HFFc6 (cell line): ENCODE data around the gene GOLGA3. TPM values are rescaled to one million over a fixed set of nuclear protein-coding genes. Genes with fewer than 3 reads are reported as not detected.
"Not testable (repeated sequence)": the region's sequence is repeated elsewhere in the genome, so short reads cannot be mapped to it uniquely, and the experiment has no call there.

Experiments
- DNase-seq: peaks from one replicate; pipeline ENCODE4 v3.0.0-alpha.2; 2018
- H3K27ac Mint-ChIP-seq: 2 replicates; pipeline ENCODE4 v1.8.0; 2020; ENCODE audit warnings: mild to moderate bottlenecking, mixed read lengths
- H3K27me3 Mint-ChIP-seq: 2 replicates; pipeline ENCODE4 v1.8.0; 2021; ENCODE audit warnings: mild to moderate bottlenecking, moderate library complexity, mixed read lengths; ENCODE audit not compliant: insufficient read depth
- H3K36me3 Mint-ChIP-seq: 2 replicates; pipeline ENCODE4 v1.8.0; 2021; ENCODE audit warnings: low read depth, mixed read lengths
- H3K4me1 Mint-ChIP-seq: 2 replicates; pipeline ENCODE4 v1.8.0; 2020; ENCODE audit warnings: low read depth, mixed read lengths
- H3K4me3 Mint-ChIP-seq: 2 replicates; pipeline ENCODE4 v1.8.0; 2020; ENCODE audit warnings: mild to moderate bottlenecking, moderate library complexity, mixed read lengths
- H3K9me3 Mint-ChIP-seq: 2 replicates; pipeline ENCODE4 v1.8.0; 2020; ENCODE audit warnings: mild to moderate bottlenecking, mixed read lengths
- total RNA-seq, 6 experiments: library from RNA; stranded (reverse); fragmentation: NEBNext Ultra II Directional; extraction: Animal tissue kit (Norgen Biotek cat#: 25700); gene quantifications; 2 replicates in 1 of 6; 3 replicates in 5 of 6; pipeline ENCODE4 v1.2.3, GENCODE V29; 2021
- TF ChIP-seq, protein P1 (sequence below): fragments of 200-600 bp; sonication (generic); IDR thresholded peaks from 2 replicates; pipeline ENCODE4 v1.5.0; 2021; ENCODE audit warnings: antibody characterized with exemption, mild to moderate bottlenecking

Gene GOLGA3
- total RNA-seq, 6 experiments from 2014 or later = 108 to 121 (median 115) TPM

DNA sequence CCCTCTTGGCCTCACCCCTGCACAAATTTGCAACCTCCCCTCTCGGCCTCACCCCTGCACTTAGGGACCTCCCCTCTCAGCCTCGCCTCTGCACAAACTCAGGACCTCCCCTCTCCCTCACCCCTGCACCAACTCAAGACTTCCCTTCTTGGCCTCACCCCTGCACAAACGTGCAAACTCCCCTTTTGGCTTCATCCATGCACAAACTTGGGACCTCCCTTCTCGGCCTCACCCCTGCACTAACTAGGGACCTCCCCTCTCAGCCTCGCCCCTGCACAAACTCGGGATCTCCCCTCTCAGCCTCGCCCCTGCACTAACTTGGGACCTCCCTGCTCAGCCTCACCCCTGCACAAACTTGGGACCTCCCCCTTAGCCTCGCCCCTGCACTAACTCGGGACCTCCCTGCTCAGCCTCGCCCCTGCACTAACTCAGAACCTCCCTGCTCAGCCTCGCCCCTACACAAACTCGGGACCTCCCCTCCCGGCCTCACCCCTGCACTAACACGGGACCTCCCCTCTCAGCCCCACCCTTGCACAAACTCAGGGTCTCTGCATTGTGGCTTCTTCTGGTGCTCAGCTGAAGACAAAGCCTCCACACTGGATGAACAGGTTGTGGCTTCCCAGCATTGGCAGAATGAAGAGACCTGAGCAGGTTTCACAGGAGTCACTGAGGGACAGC, 11.0 kb upstream of the GOLGA3 start:
- Mint-ChIP-seq H3K27ac (no peak overlapping the region), H3K4me3 (no peak overlapping the region), H3K36me3 (peaks cover 29% of the 10 kb centered on the region), H3K9me3 (no peaks in the 10 kb centered on the region), H3K4me1 (no peaks in the 10 kb centered on the region), H3K27me3 (peaks cover 3% of the 10 kb centered on the region)
- TF ChIP-seq, protein P1, sequence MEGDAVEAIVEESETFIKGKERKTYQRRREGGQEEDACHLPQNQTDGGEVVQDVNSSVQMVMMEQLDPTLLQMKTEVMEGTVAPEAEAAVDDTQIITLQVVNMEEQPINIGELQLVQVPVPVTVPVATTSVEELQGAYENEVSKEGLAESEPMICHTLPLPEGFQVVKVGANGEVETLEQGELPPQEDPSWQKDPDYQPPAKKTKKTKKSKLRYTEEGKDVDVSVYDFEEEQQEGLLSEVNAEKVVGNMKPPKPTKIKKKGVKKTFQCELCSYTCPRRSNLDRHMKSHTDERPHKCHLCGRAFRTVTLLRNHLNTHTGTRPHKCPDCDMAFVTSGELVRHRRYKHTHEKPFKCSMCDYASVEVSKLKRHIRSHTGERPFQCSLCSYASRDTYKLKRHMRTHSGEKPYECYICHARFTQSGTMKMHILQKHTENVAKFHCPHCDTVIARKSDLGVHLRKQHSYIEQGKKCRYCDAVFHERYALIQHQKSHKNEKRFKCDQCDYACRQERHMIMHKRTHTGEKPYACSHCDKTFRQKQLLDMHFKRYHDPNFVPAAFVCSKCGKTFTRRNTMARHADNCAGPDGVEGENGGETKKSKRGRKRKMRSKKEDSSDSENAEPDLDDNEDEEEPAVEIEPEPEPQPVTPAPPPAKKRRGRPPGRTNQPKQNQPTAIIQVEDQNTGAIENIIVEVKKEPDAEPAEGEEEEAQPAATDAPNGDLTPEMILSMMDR = no peak
- DNase-seq = no peak

DNA sequence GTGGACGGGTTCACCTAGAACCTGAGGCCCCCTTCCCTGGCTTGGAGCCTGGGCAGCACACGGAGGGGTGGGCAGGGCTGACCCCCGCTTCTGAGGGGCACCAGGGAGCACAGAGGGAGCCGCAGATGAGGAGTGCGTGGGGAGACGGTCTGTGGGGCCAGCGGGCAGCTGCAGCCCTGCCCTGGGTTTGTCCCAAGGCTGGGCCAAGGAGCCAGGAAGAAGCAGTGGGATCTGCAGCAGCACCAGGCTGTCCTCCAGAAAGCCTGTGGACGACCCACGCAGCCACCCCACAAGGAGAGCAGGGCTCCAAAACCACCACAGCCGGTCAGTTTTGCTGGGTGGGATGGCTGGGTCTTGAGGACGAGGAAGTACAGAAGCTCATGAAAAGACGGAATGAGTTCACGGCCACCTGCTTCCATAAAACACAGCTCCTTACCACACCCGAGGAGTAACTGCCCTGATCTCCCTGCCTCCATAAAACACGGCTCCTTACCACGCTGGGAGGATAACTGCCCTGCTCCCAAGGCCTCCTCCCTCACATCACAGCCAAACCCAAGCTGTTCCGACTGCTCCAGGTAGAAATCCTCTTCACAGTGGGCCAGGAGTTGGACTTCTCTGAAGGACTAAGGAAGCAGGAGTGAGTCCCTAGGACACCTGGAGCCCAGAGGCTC, 9.9 kb upstream of the GOLGA3 start:
- Mint-ChIP-seq H3K9me3 (no peaks in the 10 kb centered on the region), H3K4me1 (no peaks in the 10 kb centered on the region), H3K4me3 (no peak overlapping the region), H3K27ac (no peak overlapping the region), H3K36me3 (peaks cover 34% of the 10 kb centered on the region), H3K27me3 (peaks cover 3% of the 10 kb centered on the region)
- no peak for DNase-seq
- TF ChIP-seq, protein P1 = no peak

DNA sequence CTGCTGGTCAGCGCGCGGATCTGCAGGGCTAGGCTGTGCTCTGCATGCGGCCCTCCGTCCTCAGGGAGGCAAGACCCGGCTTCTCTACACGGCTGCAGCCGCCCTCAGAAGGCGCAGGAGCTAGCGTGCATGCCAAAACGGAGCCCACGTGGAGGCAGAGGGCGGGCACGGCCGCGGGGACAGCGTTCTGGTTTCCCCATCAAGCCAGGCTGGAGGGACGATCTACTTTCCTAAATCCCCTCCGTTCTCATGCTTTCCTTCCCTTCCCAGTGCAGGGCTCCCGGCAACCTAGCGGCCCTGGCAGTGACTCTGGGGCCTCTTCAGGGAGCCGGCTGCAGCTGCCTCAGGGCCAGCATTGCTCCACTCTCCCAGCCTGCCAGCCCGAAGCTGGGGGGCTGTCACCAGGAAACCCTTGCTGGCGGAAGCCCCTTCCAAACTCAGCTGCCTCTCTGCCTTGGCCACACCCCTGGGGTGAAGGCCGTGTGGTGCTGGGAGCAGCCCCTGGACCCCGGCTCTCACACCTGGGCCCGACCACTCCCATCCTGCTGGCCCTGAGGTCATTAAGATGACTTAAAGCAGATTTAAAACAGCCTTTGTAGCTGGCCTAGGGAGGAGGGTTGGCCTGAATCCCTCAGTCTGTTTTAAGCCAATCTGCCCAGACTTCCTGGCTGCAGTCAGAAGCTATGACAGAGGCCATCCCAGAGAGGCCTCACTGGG, 9.2 kb upstream of the GOLGA3 start:
- no peak overlapping the region for H3K4me3 Mint-ChIP-seq
- H3K27ac Mint-ChIP-seq = no peak overlapping the region
- H3K4me1 Mint-ChIP-seq = no peaks in the 10 kb centered on the region
- no peak for DNase-seq
- peaks cover 41% of the 10 kb centered on the region for H3K36me3 Mint-ChIP-seq
- no peaks in the 10 kb centered on the region for H3K9me3 Mint-ChIP-seq
- TF ChIP-seq, protein P1 = no peak
- peaks cover 3% of the 10 kb centered on the region for H3K27me3 Mint-ChIP-seq

DNA sequence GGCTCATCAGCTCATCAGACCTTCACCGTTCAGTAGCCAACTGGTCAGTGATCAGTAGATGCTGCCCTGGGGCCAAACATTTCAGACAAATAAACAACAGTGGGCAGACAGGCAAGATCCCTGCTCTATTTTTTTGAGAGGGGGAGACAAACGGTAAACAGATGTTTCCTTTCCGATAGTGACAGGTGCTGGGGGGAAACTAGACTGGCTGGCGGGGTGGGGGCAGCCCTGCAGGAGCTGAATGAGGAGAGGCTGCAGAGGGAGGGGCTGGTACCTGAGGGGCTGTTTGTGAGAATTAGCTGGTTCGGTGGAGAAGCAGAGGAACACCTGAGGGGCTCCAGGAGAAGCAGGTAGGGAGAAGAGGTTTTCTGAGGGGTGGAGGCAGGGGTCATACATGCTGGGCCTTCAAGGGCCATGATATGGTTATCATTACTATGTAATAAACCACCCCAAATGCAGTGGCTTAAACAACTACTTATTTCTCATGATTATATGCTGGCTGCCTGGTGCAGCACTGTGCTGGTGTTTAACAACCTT, 8.2 kb upstream of the GOLGA3 start:
- H3K4me1 Mint-ChIP-seq = no peaks in the 10 kb centered on the region
- no peak overlapping the region for H3K4me3 Mint-ChIP-seq
- no peaks in the 10 kb centered on the region; the same call in 1 of the 2 replicates for H3K27me3 Mint-ChIP-seq
- TF ChIP-seq, protein P1 = no peak
- DNase-seq = no peak
- no peaks in the 10 kb centered on the region for H3K9me3 Mint-ChIP-seq
- H3K36me3 Mint-ChIP-seq = peaks cover 40% of the 10 kb centered on the region
- H3K27ac Mint-ChIP-seq = no peak overlapping the region

DNA sequence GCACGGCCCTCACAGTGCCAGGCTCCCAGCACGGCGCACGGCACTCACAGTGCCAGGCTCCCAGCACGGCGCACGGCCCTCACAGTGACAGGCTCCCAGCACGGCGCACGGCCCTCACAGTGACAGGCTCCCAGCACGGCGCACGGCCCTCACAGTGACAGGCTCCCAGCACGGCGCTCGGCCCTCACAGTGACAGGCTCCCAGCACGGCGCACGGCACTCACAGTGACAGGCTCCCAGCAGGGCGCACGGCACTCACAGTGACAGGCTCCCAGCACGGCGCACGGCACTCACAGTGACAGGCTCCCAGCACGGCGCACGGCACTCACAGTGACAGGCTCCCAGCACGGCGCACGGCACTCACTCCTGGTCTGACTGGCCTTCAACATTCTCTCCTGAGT, 7.6 kb upstream of the GOLGA3 start:
- not testable (repeated sequence) for DNase-seq, H3K9me3 Mint-ChIP-seq, H3K27ac Mint-ChIP-seq, H3K4me1 Mint-ChIP-seq, H3K4me3 Mint-ChIP-seq, H3K27me3 Mint-ChIP-seq
- peaks cover 38% of the 10 kb centered on the region for H3K36me3 Mint-ChIP-seq
